ENCODE data around the gene GATA6.

DNA sequence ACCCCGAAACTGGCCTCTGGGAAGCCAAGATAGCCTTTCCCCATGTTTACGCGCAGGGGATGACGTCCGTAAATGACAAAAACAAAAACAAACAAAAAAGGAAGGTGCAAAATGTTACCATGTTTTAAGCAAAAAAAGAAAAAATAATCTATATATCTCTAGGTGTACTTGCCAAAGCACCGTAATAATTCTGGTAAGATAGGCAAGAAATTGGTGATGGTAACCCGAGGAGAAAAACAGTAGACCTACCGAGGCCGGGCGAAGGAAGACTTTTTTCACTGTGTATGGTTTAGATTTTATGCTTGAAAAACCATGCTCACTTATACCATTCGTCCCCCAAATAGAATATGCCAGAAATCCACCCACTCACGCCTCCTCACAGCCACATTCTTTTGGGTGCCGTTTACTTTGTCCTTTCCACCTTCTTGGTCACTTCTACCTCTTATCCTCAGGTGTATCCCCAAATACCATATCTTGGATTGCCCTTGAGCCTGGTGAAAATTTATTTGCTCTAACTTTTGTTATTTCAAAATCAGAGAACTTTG is 8.0 kb downstream of the GATA6 start:
- TF ChIP-seq CTCF (IDR thresholded peaks at IDR 0.05 in 4 of 5, conservative IDR thresholded peaks at IDR 0.05 in 1 of 5) (no peak), POLR2A (IDR thresholded peaks at IDR 0.05) (no peak)
